KMS-11 (cell line): ENCODE measurements around the gene CACNA2D3.

Source experiments
- H2AFZ ChIP-seq: fragments of 200-600 bp; sonication (generic); 2 replicates; pipeline ENCODE4 v1.6.1; 2016; ENCODE audit warnings: antibody characterized with exemption, mixed run types, low read depth
- H3K27ac ChIP-seq: fragments of 200-600 bp; sonication (generic); 2 replicates; pipeline ENCODE4 v1.6.1; 2016; ENCODE audit warnings: mild to moderate bottlenecking, mixed run types
- H3K27me3 ChIP-seq: fragments of 200-600 bp; sonication (generic); 2 replicates; pipeline ENCODE4 v1.6.1; 2017; ENCODE audit warnings: mild to moderate bottlenecking, low read depth, mixed run types, moderate library complexity; ENCODE audit not compliant: insufficient read depth
- H3K36me3 ChIP-seq: fragments of 200-600 bp; sonication (generic); 2 replicates; pipeline ENCODE4 v1.6.1; 2017; ENCODE audit warnings: mild to moderate bottlenecking, mixed run types; ENCODE audit not compliant: insufficient read depth
- H3K4me1 ChIP-seq: fragments of 200-600 bp; sonication (generic); 2 replicates; pipeline ENCODE4 v1.6.1; 2016; ENCODE audit warnings: mild to moderate bottlenecking, low read depth, mixed run types; ENCODE audit not compliant: poor library complexity, severe bottlenecking
- H3K4me2 ChIP-seq: fragments of 200-600 bp; sonication (generic); 2 replicates; pipeline ENCODE4 v1.7.0; 2016; ENCODE audit warnings: mild to moderate bottlenecking, mixed run types
- H3K4me3 ChIP-seq: fragments of 200-600 bp; sonication (generic); IDR thresholded peaks from 2 replicates; pipeline ENCODE4 v1.6.1; 2017; ENCODE audit warnings: low read depth, low read length, mixed read lengths; ENCODE audit not compliant: insufficient read depth
- H3K79me2 ChIP-seq: fragments of 200-600 bp; sonication (generic); 2 replicates; pipeline ENCODE4 v1.6.1; 2016; ENCODE audit warnings: low read depth, mixed run types; ENCODE audit not compliant: insufficient read depth
- H3K9ac ChIP-seq: fragments of 200-600 bp; sonication (generic); 2 replicates; pipeline ENCODE4 v1.6.1; 2016; ENCODE audit warnings: mild to moderate bottlenecking, mixed run types
- H4K20me1 ChIP-seq: fragments of 200-600 bp; sonication (generic); 2 replicates; pipeline ENCODE4 v1.6.1; 2016; ENCODE audit warnings: mild to moderate bottlenecking, mixed run types; ENCODE audit not compliant: insufficient read depth
- TF ChIP-seq, protein P1 (sequence below): fragments of 200-600 bp; sonication (generic); conservative IDR thresholded peaks from 2 replicates; pipeline ENCODE4 v1.6.1; 2017; ENCODE audit warnings: low read depth, mild to moderate bottlenecking, antibody characterized with exemption, low read length, moderate library complexity, mixed read lengths

Gene CACNA2D3

DNA sequence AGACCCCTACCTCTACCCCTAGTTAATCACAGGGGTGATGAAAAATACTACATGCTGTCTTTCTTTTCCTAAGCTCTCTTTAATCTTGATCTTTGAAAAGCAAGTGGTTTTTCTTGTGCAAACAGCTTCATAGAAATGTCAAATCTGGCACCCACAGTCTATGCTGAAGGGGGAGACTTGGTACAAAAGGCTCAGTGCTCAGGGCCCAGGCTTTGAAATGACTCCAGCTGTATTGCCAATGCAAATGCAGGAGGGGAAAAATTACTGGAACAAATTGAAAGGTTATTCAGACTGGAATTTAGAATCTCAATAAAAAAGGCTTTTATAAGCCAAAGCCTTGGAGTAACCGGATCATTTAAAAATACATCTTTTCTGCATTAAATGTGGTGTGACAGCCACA lies 581.6 kb downstream of the CACNA2D3 start:
- H3K4me2 ChIP-seq = no peak overlapping the region
- H3K27ac ChIP-seq = no peak overlapping the region
- no peaks in the 10 kb centered on the region for H3K36me3 ChIP-seq
- no peak overlapping the region for H2AFZ ChIP-seq
- TF ChIP-seq, protein P1, sequence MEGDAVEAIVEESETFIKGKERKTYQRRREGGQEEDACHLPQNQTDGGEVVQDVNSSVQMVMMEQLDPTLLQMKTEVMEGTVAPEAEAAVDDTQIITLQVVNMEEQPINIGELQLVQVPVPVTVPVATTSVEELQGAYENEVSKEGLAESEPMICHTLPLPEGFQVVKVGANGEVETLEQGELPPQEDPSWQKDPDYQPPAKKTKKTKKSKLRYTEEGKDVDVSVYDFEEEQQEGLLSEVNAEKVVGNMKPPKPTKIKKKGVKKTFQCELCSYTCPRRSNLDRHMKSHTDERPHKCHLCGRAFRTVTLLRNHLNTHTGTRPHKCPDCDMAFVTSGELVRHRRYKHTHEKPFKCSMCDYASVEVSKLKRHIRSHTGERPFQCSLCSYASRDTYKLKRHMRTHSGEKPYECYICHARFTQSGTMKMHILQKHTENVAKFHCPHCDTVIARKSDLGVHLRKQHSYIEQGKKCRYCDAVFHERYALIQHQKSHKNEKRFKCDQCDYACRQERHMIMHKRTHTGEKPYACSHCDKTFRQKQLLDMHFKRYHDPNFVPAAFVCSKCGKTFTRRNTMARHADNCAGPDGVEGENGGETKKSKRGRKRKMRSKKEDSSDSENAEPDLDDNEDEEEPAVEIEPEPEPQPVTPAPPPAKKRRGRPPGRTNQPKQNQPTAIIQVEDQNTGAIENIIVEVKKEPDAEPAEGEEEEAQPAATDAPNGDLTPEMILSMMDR = no peak
- no peaks in the 10 kb centered on the region for H3K4me1 ChIP-seq
- no peaks in the 10 kb centered on the region for H3K79me2 ChIP-seq
- H3K27me3 ChIP-seq = no peaks in the 10 kb centered on the region
- H3K4me3 ChIP-seq = no peak overlapping the region
- no peaks in the 10 kb centered on the region for H4K20me1 ChIP-seq
- H3K9ac ChIP-seq = no peak overlapping the region

DNA sequence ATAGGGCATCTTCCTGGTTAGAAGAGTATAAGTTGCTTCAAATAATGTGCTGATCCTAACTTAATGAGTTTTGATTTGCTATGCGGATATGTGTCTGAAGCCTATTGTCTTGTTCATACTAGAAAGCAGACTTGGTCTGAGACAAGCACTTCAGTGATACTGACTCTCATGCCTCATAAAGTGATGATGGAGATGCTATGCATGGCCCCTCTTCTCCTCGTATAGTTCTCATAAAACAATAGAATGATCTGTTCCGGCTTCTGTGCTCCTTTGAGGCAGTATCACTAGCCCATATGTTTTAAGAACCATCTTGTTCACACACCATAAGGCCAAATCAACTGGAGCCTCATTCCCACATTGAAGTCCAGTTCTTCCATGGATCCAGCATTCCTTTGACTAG lies 583.4 kb downstream of the CACNA2D3 start:
- TF ChIP-seq, protein P1 = no peak
- no peaks in the 10 kb centered on the region for H4K20me1 ChIP-seq
- H3K9ac ChIP-seq = no peak overlapping the region
- H3K36me3 ChIP-seq = no peaks in the 10 kb centered on the region
- no peak overlapping the region for H3K4me2 ChIP-seq
- H3K27me3 ChIP-seq = no peaks in the 10 kb centered on the region
- no peak overlapping the region for H2AFZ ChIP-seq
- H3K79me2 ChIP-seq = no peaks in the 10 kb centered on the region
- H3K27ac ChIP-seq = no peak overlapping the region
- no peak overlapping the region for H3K4me3 ChIP-seq
- no peaks in the 10 kb centered on the region for H3K4me1 ChIP-seq

DNA sequence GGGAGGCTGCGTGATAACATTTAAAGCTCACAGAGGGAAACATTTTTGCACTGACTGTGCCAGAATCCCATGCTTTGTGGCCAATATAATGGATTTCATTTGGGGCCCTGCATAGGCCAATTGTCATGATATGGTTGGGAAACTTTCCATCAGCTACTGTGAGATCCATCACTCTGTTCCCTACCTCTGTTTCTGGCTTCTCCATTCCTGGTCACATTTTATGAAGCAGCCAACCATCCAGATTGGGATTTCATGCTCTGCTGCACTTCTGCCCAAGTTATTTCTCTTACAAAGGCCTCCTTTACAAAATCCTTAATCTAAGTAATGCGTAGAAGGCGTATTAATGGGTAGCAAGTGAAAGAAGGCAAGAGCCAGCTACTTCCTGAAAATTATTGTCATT lies 584.4 kb downstream of the CACNA2D3 start:
- no peak overlapping the region for H3K4me2 ChIP-seq
- H3K4me1 ChIP-seq = no peaks in the 10 kb centered on the region
- TF ChIP-seq, protein P1 = no peak
- no peaks in the 10 kb centered on the region for H3K79me2 ChIP-seq
- H3K4me3 ChIP-seq = no peak overlapping the region
- no peak overlapping the region for H2AFZ ChIP-seq
- no peaks in the 10 kb centered on the region for H3K36me3 ChIP-seq
- no peaks in the 10 kb centered on the region for H4K20me1 ChIP-seq
- no peak overlapping the region for H3K9ac ChIP-seq
- H3K27me3 ChIP-seq = no peaks in the 10 kb centered on the region
- H3K27ac ChIP-seq = no peak overlapping the region

- Histone ChIP-seq H3K4me2 (no peak overlapping the region), H3K4me1 (no peaks in the 10 kb centered on the region)
Observed at GRCh38 chr3:54709785-54710184, 587.4 kb downstream of the CACNA2D3 start.

More at GRCh38 chr3:54709785-54710184, 587.4 kb downstream of the CACNA2D3 start:
- no peak overlapping the region for H3K27ac ChIP-seq
- no peaks in the 10 kb centered on the region for H3K36me3 ChIP-seq
- TF ChIP-seq, protein P1 = no peak
- no peak overlapping the region for H3K4me3 ChIP-seq
- no peaks in the 10 kb centered on the region for H4K20me1 ChIP-seq
- no peaks in the 10 kb centered on the region for H3K27me3 ChIP-seq
- H2AFZ ChIP-seq = no peak overlapping the region
- H3K9ac ChIP-seq = no peak overlapping the region
- H3K79me2 ChIP-seq = no peaks in the 10 kb centered on the region
